K562 (cell line): ENCODE results near the gene ERAS. TPM values are rescaled to one million over a fixed set of nuclear protein-coding genes. Genes with fewer than 3 reads are reported as not detected.
A peak's percentile ranks its signal among the peaks of the same experiment; 100 is the strongest.

ENCODE experiments used
- ATF1 ChIP-seq, 2 experiments: fragments of 450-650 bp in 1 of 2; IDR thresholded peaks; 2 replicates each; pipeline ENCODE4 v1.6.1; 2016; ENCODE audit warnings: missing compliant biosample characterization in 1 of 2, missing genetic modification characterization in 1 of 2
- ATF3 ChIP-seq, 2 experiments: fragments of 450-650 bp in 1 of 2; sonication (generic) in 1 of 2; formaldehyde crosslinking in 1 of 2; IDR thresholded peaks in 1 of 2; conservative IDR thresholded peaks in 1 of 2; 2 replicates each; pipeline versions ENCODE4 v1.6.1 to v1.8.1; 2016 to 2023; ENCODE audit warnings: mild to moderate bottlenecking in 2 of 2, moderate library complexity in 2 of 2, inconsistent platforms in 1 of 2, missing genetic modification reagents in 1 of 2
- CC2D1A ChIP-seq: fragments of 450-650 bp; IDR thresholded peaks from 2 replicates; pipeline ENCODE4 v1.6.1; 2017; ENCODE audit warnings: mild to moderate bottlenecking
- HDAC2 ChIP-seq: fragments of 450-650 bp; IDR thresholded peaks from 2 replicates; pipeline ENCODE4 v1.6.1; 2016; ENCODE audit warnings: mild to moderate bottlenecking
- HOXB6 ChIP-seq: fragments of 250-450 bp; sonication (Bioruptor Pico); IDR thresholded peaks from 2 replicates; pipeline ENCODE4 v1.5.1; 2022; ENCODE audit warnings: mild to moderate bottlenecking, borderline replicate concordance
- ID3 ChIP-seq, 2 experiments: fragments of 250-450 bp in 1 of 2; fragments of 450-650 bp in 1 of 2; sonication (Bioruptor Pico) in 1 of 2; IDR thresholded peaks; 2 replicates each; pipeline versions ENCODE4 v1.6.1 to v1.8.0; 2016 to 2021; ENCODE audit warnings: mild to moderate bottlenecking in 2 of 2, moderate library complexity in 2 of 2, missing compliant biosample characterization in 1 of 2, missing genetic modification characterization in 1 of 2
- KLF13 ChIP-seq: fragments of 450-650 bp; IDR thresholded peaks from 2 replicates; pipeline ENCODE4 v1.6.1; 2016; ENCODE audit warnings: missing genetic modification characterization, low read depth, mild to moderate bottlenecking, missing compliant biosample characterization, moderate library complexity, borderline replicate concordance
- MEIS2 ChIP-seq: fragments of 450-650 bp; IDR thresholded peaks from 2 replicates; pipeline ENCODE4 v1.6.1; 2014; ENCODE audit warnings: mild to moderate bottlenecking; ENCODE audit not compliant: partially characterized antibody
- MIER1 ChIP-seq: fragments of 450-650 bp; IDR thresholded peaks from 2 replicates; pipeline ENCODE4 v1.6.1; 2016; ENCODE audit warnings: antibody characterized with exemption, mild to moderate bottlenecking, low read depth
- POLR2A ChIP-seq: fragments of 450-650 bp; conservative IDR thresholded peaks from 2 replicates; pipeline ENCODE4 v1.6.1; 2016
- POLR2B ChIP-seq: fragments of 450-650 bp; IDR thresholded peaks from 2 replicates; pipeline ENCODE4 v1.6.1; 2018; ENCODE audit warnings: low read depth; ENCODE audit not compliant: partially characterized antibody
- TEAD4 ChIP-seq, 2 experiments: sonication (generic) in 1 of 2; formaldehyde crosslinking in 1 of 2; IDR thresholded peaks; 2 replicates each; pipeline versions ENCODE4 v1.6.1 to v1.8.0; 2012 to 2022; ENCODE audit warnings: borderline replicate concordance in 1 of 2, inconsistent platforms in 1 of 2, low read length in 1 of 2, mild to moderate bottlenecking in 1 of 2, missing genetic modification reagents in 1 of 2
- TRIM24 ChIP-seq, 2 experiments: fragments of 450-650 bp; IDR thresholded peaks; 2 replicates each; pipeline ENCODE4 v1.6.1; 2016
- ZFP30 ChIP-seq: fragments of 250-450 bp; sonication (Bioruptor Pico); IDR thresholded peaks from 2 replicates; pipeline ENCODE4 v1.8.0; 2022; ENCODE audit warnings: moderate library complexity, mild to moderate bottlenecking, inconsistent platforms, borderline replicate concordance
- ZFP36 ChIP-seq: fragments of 150-350 bp; IDR thresholded peaks from 2 replicates; pipeline ENCODE4 v1.6.1; 2018; ENCODE audit warnings: low read length, low read depth; ENCODE audit not compliant: partially characterized antibody
- ZNF133 ChIP-seq: fragments of 250-450 bp; sonication (Bioruptor Pico); IDR thresholded peaks from 2 replicates; pipeline ENCODE4 v1.4.0; 2020; ENCODE audit warnings: mild to moderate bottlenecking
- ZNF140 ChIP-seq: fragments of 250-450 bp; sonication (Bioruptor Pico); IDR thresholded peaks from 2 replicates; pipeline ENCODE4 v1.8.0; 2021; ENCODE audit warnings: moderate library complexity, mild to moderate bottlenecking, inconsistent platforms
- ZNF75A ChIP-seq: fragments of 450-650 bp; formaldehyde crosslinking; IDR thresholded peaks from 2 replicates; pipeline ENCODE4 v1.4.0; 2020; ENCODE audit warnings: mild to moderate bottlenecking
- polyA plus RNA-seq, 8 experiments: library from polyadenylated mRNA; depleted of rRNA in 4 of 8; stranded (reverse) in 5 of 8; unstranded in 3 of 8; fragments of >200 nt; fragmentation: Nextera tagmentation in 2 of 8; fragmentation: Illumina TruSeq in 1 of 8; extraction: Ambion mirVana in 2 of 8; extraction: Trizol in 1 of 8; gene quantifications; 2 replicates each; pipeline versions ENCODE4 v1.2.1 to v1.2.3, GENCODE V29; 2011 to 2014; ENCODE audit warnings: inconsistent platforms in 1 of 8, missing spikeins in 1 of 8
- total RNA-seq, 7 experiments: library from RNA; depleted of rRNA in 6 of 7; stranded (reverse); fragments of >200 nt in 6 of 7; fragmentation: Illumina TruSeq in 2 of 7; extraction: Trizol in 2 of 7; gene quantifications; 2 replicates each; pipeline versions ENCODE4 v1.2.1 to v1.2.3, GENCODE V29; 2011 to 2021; ENCODE audit warnings: low replicate concordance in 1 of 7
- TF ChIP-seq, protein P1 (sequence below): fragments of 200-800 bp; sonication (Bioruptor generic); IDR thresholded peaks from 2 replicates; pipeline ENCODE4 v1.6.1; 2017; ENCODE audit warnings: missing genetic modification characterization, missing compliant biosample characterization
- TF ChIP-seq, protein P2 (sequence below): fragments of 250-450 bp; sonication (Bioruptor Pico); IDR thresholded peaks from 2 replicates; pipeline ENCODE4 v1.4.0; 2020
- TF ChIP-seq, protein P3 (sequence below), 3 experiments: fragments of 200-800 bp in 1 of 3; sonication (Bioruptor generic) in 1 of 3; sonication (generic) in 1 of 3; formaldehyde crosslinking in 1 of 3; IDR thresholded peaks; 2 replicates each; pipeline versions ENCODE4 v1.6.1 to v1.8.0; 2016 to 2022; ENCODE audit warnings: mild to moderate bottlenecking in 2 of 3, missing compliant biosample characterization in 2 of 3, missing genetic modification characterization in 2 of 3, missing genetic modification reagents in 1 of 3

ERAS gene
- total and polyA plus RNA-seq, 9 of the 15 experiments (the other 6 are each of a cell fraction or from before 2014, with no cell fraction given): 0.07 to 0.12 TPM; not detected in 7

DNA sequence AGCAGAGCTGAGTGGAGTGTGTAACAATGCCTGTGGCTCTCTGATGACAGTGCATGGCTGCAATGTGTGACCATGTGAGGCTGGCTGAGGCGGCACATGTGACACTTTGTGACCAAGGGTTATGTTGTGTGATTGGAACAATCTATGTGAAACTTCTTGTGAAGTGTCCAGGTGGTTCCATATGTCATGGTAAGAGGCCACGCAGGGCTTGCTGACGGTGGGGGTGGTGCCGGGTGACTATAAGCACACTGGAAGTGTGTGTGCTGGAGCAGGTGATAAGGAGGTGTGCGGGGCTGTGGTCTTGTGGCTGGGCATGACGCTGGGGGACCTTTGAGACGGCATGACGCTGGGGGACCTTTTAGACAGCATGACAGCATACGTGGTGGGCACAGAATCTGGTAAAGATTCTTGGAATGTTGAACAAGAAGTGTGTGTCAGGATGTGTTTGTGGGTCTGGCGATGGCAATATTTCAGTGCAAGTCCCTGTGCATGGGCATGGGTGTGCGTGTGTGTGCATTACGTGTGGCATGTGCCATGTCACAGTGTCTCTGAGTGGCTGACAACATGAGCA is 31.9 kb upstream of the ERAS start (continued):
- TF ChIP-seq TRIM24 (IDR thresholded peaks at IDR 0.05): peak; percentile 49 to 52; a peak in 2 of 4 replicates
- TF ChIP-seq, protein P1, sequence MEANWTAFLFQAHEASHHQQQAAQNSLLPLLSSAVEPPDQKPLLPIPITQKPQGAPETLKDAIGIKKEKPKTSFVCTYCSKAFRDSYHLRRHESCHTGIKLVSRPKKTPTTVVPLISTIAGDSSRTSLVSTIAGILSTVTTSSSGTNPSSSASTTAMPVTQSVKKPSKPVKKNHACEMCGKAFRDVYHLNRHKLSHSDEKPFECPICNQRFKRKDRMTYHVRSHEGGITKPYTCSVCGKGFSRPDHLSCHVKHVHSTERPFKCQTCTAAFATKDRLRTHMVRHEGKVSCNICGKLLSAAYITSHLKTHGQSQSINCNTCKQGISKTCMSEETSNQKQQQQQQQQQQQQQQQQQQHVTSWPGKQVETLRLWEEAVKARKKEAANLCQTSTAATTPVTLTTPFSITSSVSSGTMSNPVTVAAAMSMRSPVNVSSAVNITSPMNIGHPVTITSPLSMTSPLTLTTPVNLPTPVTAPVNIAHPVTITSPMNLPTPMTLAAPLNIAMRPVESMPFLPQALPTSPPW (CRISPR knock-in tag): no peak; the same call in 1 of the 2 replicates
- TF ChIP-seq KLF13 (tag): peak; percentile 15; the same call in 1 of the 2 replicates
- TF ChIP-seq TEAD4 (IDR thresholded peaks at IDR 0.05; ENCODE audit: low read length): peak; percentile 88
- TF ChIP-seq TEAD4 (CRISPR knock-in tag; IDR thresholded peaks at IDR 0.05; ENCODE audit: borderline replicate concordance): 0 out of 2 replicates have a peak, but pooled peaks have one; percentile 25
- TF ChIP-seq ZNF75A: no peak
- TF ChIP-seq, protein P2, sequence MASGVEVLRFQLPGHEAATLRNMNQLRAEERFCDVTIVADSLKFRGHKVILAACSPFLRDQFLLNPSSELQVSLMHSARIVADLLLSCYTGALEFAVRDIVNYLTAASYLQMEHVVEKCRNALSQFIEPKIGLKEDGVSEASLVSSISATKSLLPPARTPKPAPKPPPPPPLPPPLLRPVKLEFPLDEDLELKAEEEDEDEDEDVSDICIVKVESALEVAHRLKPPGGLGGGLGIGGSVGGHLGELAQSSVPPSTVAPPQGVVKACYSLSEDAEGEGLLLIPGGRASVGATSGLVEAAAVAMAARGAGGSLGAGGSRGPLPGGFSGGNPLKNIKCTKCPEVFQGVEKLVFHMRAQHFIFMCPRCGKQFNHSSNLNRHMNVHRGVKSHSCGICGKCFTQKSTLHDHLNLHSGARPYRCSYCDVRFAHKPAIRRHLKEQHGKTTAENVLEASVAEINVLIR (CRISPR knock-in tag): no peak
- TF ChIP-seq MIER1: no peak
- TF ChIP-seq CC2D1A: peak; percentile 8; the same call in 1 of the 2 replicates
- no peak for TF ChIP-seq MEIS2
- peak; percentile 75; the same call in 1 of the 2 replicates for TF ChIP-seq POLR2A
- no peak for TF ChIP-seq ZFP36
- TF ChIP-seq ATF3 (IDR thresholded peaks at IDR 0.05): peak; percentile 26; the same call in 1 of the 2 replicates
- peak; percentile 44; the same call in 1 of the 2 replicates for TF ChIP-seq ATF3 (CRISPR knock-in tag; conservative IDR thresholded peaks at IDR 0.05)
- TF ChIP-seq ZFP30 (CRISPR knock-in tag): no peak
- no peak for TF ChIP-seq ID3 (CRISPR knock-in tag; IDR thresholded peaks at IDR 0.05)
- no peak; the same call in 1 of the 2 replicates for TF ChIP-seq ID3 (tag; IDR thresholded peaks at IDR 0.05)
- TF ChIP-seq ATF1 (CRISPR knock-in tag; IDR thresholded peaks at IDR 0.05): no peak
- TF ChIP-seq ATF1 (tag; IDR thresholded peaks at IDR 0.05): peak; percentile 63
- peak; percentile 47 for TF ChIP-seq POLR2B
- peak; percentile 21; the same call in 1 of the 2 replicates for TF ChIP-seq HDAC2
- TF ChIP-seq, protein P3, sequence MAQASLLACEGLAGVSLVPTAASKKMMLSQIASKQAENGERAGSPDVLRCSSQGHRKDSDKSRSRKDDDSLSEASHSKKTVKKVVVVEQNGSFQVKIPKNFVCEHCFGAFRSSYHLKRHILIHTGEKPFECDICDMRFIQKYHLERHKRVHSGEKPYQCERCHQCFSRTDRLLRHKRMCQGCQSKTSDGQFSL (CRISPR knock-in tag; IDR thresholded peaks at IDR 0.05): no peak
- TF ChIP-seq, protein P3 (tag; IDR thresholded peaks at IDR 0.05): no peak
- TF ChIP-seq ZNF133 (CRISPR knock-in tag): no peak
- no peak for TF ChIP-seq ZNF140 (CRISPR knock-in tag)
- TF ChIP-seq HOXB6 (CRISPR knock-in tag): 0 out of 2 replicates have a peak, but pooled peaks have one; percentile 68
